ENCODE data around the gene PBX2. TPM values are rescaled to one million over a fixed set of nuclear protein-coding genes. Genes with fewer than 3 reads are reported as not detected.

Gene PBX2
- total RNA-seq, 1 donor from 2014 or later = 58.6 TPM

- peak within 1 kb of the TSS; percentile 99 for H3K4me3 Mint-ChIP-seq (ENCODE audit: unreplicated experiment)
- H3K4me1 Mint-ChIP-seq (ENCODE audit: low read depth) = peaks cover 33% of the 10 kb centered on the region
- no peaks in the 10 kb centered on the region for H3K27me3 Mint-ChIP-seq (ENCODE audit: low read depth)
- peaks cover 3% of the 10 kb centered on the region for H3K36me3 Mint-ChIP-seq (ENCODE audit: low read depth)
- no peak for TF ChIP-seq CTCF (IDR thresholded peaks at IDR 0.05)
- H3K9me3 Mint-ChIP-seq (ENCODE audit: low read depth) = no peaks in the 10 kb centered on the region
- peak within 1 kb of the TSS; percentile 99 for H3K27ac Mint-ChIP-seq (ENCODE audit: unreplicated experiment)
- no peak for DNase-seq (ENCODE audit: low spot score)
Observed at GRCh38 chr6:32151863-32152768, 37.9 kb downstream of the PBX2 start, which contains the start of gene PRRT1. PRRT1 (minus strand) TSS chr6:32151939; CDS start chr6:32151827, 112 bp downstream.

GRCh38 chr6:32151181-32151862, 38.7 kb downstream of the PBX2 start:
- Mint-ChIP-seq H3K27me3 (ENCODE audit: low read depth) (no peaks in the 10 kb centered on the region), H3K9me3 (ENCODE audit: low read depth) (no peaks in the 10 kb centered on the region), H3K27ac (ENCODE audit: unreplicated experiment) (no peak overlapping the region), H3K4me3 (ENCODE audit: unreplicated experiment) (peak overlapping the region; percentile 54), H3K36me3 (ENCODE audit: low read depth) (peaks cover 3% of the 10 kb centered on the region), H3K4me1 (ENCODE audit: low read depth) (peaks cover 39% of the 10 kb centered on the region)
- DNase-seq (ENCODE audit: low spot score) = no peak
- TF ChIP-seq CTCF (IDR thresholded peaks at IDR 0.05) = no peak

GRCh38 chr6:32149932-32150870, 39.8 kb downstream of the PBX2 start:
- Mint-ChIP-seq H3K4me1 (ENCODE audit: low read depth) (peaks cover 38% of the 10 kb centered on the region), H3K4me3 (ENCODE audit: unreplicated experiment) (no peak overlapping the region), H3K27ac (ENCODE audit: unreplicated experiment) (no peak overlapping the region), H3K36me3 (ENCODE audit: low read depth) (no peaks in the 10 kb centered on the region), H3K9me3 (ENCODE audit: low read depth) (no peaks in the 10 kb centered on the region), H3K27me3 (ENCODE audit: low read depth) (no peaks in the 10 kb centered on the region)
- DNase-seq (ENCODE audit: low spot score) = no peak
- no peak for TF ChIP-seq CTCF (IDR thresholded peaks at IDR 0.05)

- no peak for TF ChIP-seq CTCF (IDR thresholded peaks at IDR 0.05)
- no peaks in the 10 kb centered on the region for H3K36me3 Mint-ChIP-seq (ENCODE audit: low read depth)
Observed at GRCh38 chr6:32149092-32149755, 40.8 kb downstream of the PBX2 start.

More at GRCh38 chr6:32149092-32149755, 40.8 kb downstream of the PBX2 start:
- H3K27ac Mint-ChIP-seq (ENCODE audit: unreplicated experiment) = no peak overlapping the region
- H3K4me3 Mint-ChIP-seq (ENCODE audit: unreplicated experiment) = no peak overlapping the region
- H3K27me3 Mint-ChIP-seq (ENCODE audit: low read depth) = no peaks in the 10 kb centered on the region
- DNase-seq (ENCODE audit: low spot score) = no peak
- H3K4me1 Mint-ChIP-seq (ENCODE audit: low read depth) = peaks cover 30% of the 10 kb centered on the region
- no peaks in the 10 kb centered on the region for H3K9me3 Mint-ChIP-seq (ENCODE audit: low read depth)
